ENCODE measurements around the gene TEC.
"Not testable (repeated sequence)": the region's sequence is repeated elsewhere in the genome, so short reads cannot be mapped to it uniquely, and the experiment has no call there.

TEC gene

GRCh38 chr4:48173056-48173991, 96.3 kb downstream of the TEC start:
- no peak overlapping the region for H3K27ac ChIP-seq
- TF ChIP-seq CTCF (conservative IDR thresholded peaks at IDR 0.05), result no peak

GRCh38 chr4:48172651-48173050, 97.0 kb downstream of the TEC start:
- H3K27ac ChIP-seq, result no peak overlapping the region

GRCh38 chr4:48169636-48170035, 100.0 kb downstream of the TEC start:
- no peak for TF ChIP-seq CTCF (conservative IDR thresholded peaks at IDR 0.05)

More at GRCh38 chr4:48172651-48173050, 97.0 kb downstream of the TEC start:
- no peak for TF ChIP-seq CTCF (conservative IDR thresholded peaks at IDR 0.05)

GRCh38 chr4:48167538-48168263, 101.9 kb downstream of the TEC start:
- H3K27ac ChIP-seq, result no peak overlapping the region
- TF ChIP-seq CTCF (conservative IDR thresholded peaks at IDR 0.05), result no peak

More at GRCh38 chr4:48169636-48170035, 100.0 kb downstream of the TEC start:
- no peak overlapping the region for H3K27ac ChIP-seq

GRCh38 chr4:48164561-48164960, 105.1 kb downstream of the TEC start:
- H3K27ac ChIP-seq, result not testable (repeated sequence)

- H3K27ac ChIP-seq, result no peak overlapping the region
Measured at GRCh38 chr4:48163746-48164145, 105.9 kb downstream of the TEC start.

GRCh38 chr4:48162162-48162561, 107.5 kb downstream of the TEC start:
- H3K27ac ChIP-seq, result no peak overlapping the region
- TF ChIP-seq CTCF (conservative IDR thresholded peaks at IDR 0.05), result no peak

More at GRCh38 chr4:48163746-48164145, 105.9 kb downstream of the TEC start:
- no peak for TF ChIP-seq CTCF (conservative IDR thresholded peaks at IDR 0.05)
